Heart left ventricle (tissue), 16 donors: ENCODE measurements around the gene UGGT2. TPM values are rescaled to one million over a fixed set of nuclear protein-coding genes. Genes with fewer than 3 reads are reported as not detected.
A peak's percentile ranks its signal among the peaks of the same experiment; 100 is the strongest.

Source experiments
- ATAC-seq, 4 donors: fragments of 200-7000 bp; cut with Tn5 transposase; one replicate each; pipeline ENCODE4 v1.9.1; 2020 to 2022; ENCODE audit warnings: moderate library complexity in 4 of 4, mild to moderate bottlenecking in 3 of 4, moderate number of reproducible peaks in 1 of 4
- DNase-seq, 5 donors: peaks; one replicate each; pipeline ENCODE4 v3.0.0-alpha.2; 2020
- H3K27ac ChIP-seq, 12 donors: fragments of 200-600 bp; sonication (generic) in 4 of 12; one replicate each; pipeline versions ENCODE4 v1.5.0 to v1.8.0; 2016 to 2022; ENCODE audit warnings: mild to moderate bottlenecking in 2 of 12
- H3K27me3 ChIP-seq, 9 donors: fragments of 200-600 bp; sonication (generic) in 2 of 9; one replicate each; pipeline versions ENCODE4 v1.5.1 to v1.8.0; 2016 to 2022; ENCODE audit warnings: mild to moderate bottlenecking in 3 of 9
- H3K36me3 ChIP-seq, 9 donors: fragments of 200-600 bp; sonication (generic) in 2 of 9; one replicate each; pipeline versions ENCODE4 v1.5.0 to v1.8.0; 2018 to 2022; ENCODE audit warnings: mild to moderate bottlenecking in 2 of 9
- H3K4me1 ChIP-seq, 12 donors: fragments of 200-600 bp; sonication (generic) in 4 of 12; one replicate each; pipeline versions ENCODE4 v1.5.0 to v1.8.0; 2016 to 2022; ENCODE audit warnings: mild to moderate bottlenecking in 3 of 12
- H3K4me3 ChIP-seq, 12 donors: fragments of 200-600 bp; sonication (generic) in 4 of 12; one replicate each; pipeline versions ENCODE4 v1.5.0 to v1.8.0; 2017 to 2022; ENCODE audit warnings: mild to moderate bottlenecking in 9 of 12, moderate library complexity in 4 of 12
- H3K9me3 ChIP-seq, 12 donors: fragments of 200-600 bp; sonication (generic) in 4 of 12; one replicate each; pipeline versions ENCODE4 v1.5.0 to v1.8.0; 2016 to 2022; ENCODE audit warnings: mild to moderate bottlenecking in 1 of 12
- POLR2A ChIP-seq, 2 donors: fragments of 450-650 bp; IDR thresholded peaks; one replicate each; pipeline ENCODE4 v1.6.1; 2017; ENCODE audit warnings: antibody characterized with exemption in 2 of 2, mild to moderate bottlenecking in 2 of 2, moderate library complexity in 2 of 2
- WGBS, 4 donors: extraction: QIAGEN DNeasy Blood & Tissue Kit in 2 of 4; methylation state at CpG; one replicate each; pipeline versions ENCODE4 v1.1.5 to v1.1.7; 2013 to 2018; 5-methylcytosine and 5-hydroxymethylcytosine counted together
- intact Hi-C, 10 donors: fragments of 100-400 bp; cut with DNase I; formaldehyde crosslinking; loops; one replicate each; pipeline versions ENCODE4 v1.11.1 to v1.14.2; 2022
- polyA plus RNA-seq, 2 donors: library from polyadenylated mRNA; stranded (reverse); fragments of 200-250 nt; gene quantifications; one replicate each; pipeline ENCODE4 v1.2.3, GENCODE V29; 2013
- total RNA-seq, 9 donors: library from RNA; depleted of rRNA in 2 of 9; stranded (reverse); fragments of >200 nt in 2 of 9; fragmentation: NEBNext Ultra II Directional in 3 of 9; extraction: Animal tissue kit (Norgen Biotek cat#: 25700) in 3 of 9; gene quantifications; one replicate each; pipeline versions ENCODE4 v1.1.0 to v1.2.4, GENCODE V29; 2016 to 2023
- TF ChIP-seq, protein P1 (sequence below), 12 donors: fragments of 200-600 bp; sonication (generic) in 4 of 12; IDR thresholded peaks; one replicate each; pipeline versions ENCODE4 v1.5.0 to v1.8.0; 2018 to 2022; ENCODE audit warnings: antibody characterized with exemption in 12 of 12, mild to moderate bottlenecking in 5 of 12
- donor health status: ischemic (EF 13 %, LVEDD 7.1; RV severe dilation, severe dysfunction).
- donor health status: healthy with polysubstance abuse.
- donor health status: DM: no; HTN: yes; CAD: no.
- donor health status: DM: no; HTN: no; CAD: no.
- donor health status: ischemic (EF 25% LVEDD 6.9; RV normal size, moderate dysfunction).
- donor health status: ischemic (EF 25% LVEDD 5.7; RV mildly dilated, moderate dysfunction).
- donor health status: healthy.
- donor health status: DM: yes; HTN: yes; CAD: no.
- donor health status: ischemic (EF 35%, LVEDD 5.7; RV mildly dilated, moderate dysfunction).
- donor health status: nonischemic (EF 11% LVEDD 7.7; RV severe dilation, severe dysfunction).
- donor health status: DM: yes; HTN: yes; CAD: no.
- donor health status: PGD.
- donor health status: ischemic (EF 29% LVEDD 5.4; RV normal size, mild dysfunction).
- donor health status: nonischemic (EF 23%, LVEDD 6.1; RV moderate dilation, normal function).

The UGGT2 gene
- total and polyA plus RNA-seq, 11 donors = 4.3 to 15.9 (median 13.3) TPM

DNA sequence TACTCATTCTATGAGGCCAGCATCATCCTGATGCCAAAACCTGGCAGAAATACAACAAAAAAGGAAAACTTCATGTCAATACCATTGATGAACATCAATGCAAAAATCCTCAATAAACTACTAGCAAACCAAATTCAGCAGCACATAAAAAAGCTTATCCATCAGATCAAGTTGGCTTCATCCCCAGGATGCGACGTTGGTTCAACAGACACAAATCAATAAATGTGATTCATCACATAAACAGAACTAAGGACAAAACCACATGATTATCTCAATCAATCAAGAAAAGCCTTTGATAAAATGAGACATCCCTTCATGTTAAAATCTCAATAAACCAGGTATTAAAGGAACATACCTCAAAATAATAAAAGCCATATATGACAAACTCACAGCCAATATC, 134.3 kb downstream of the UGGT2 start:
- ATAC-seq (no peak), DNase-seq (no peak)
- WGBS, 4 donors = 90 to 98% (median 96%) methylated on average over 2 of the region's 2 CpGs
- H3K36me3 ChIP-seq = peaks cover 0 to 3% (median 0%) of the 10 kb centered on the region in 9 donors
- H3K4me1 ChIP-seq = no peaks in the 10 kb centered on the region
- H3K4me3 ChIP-seq = no peak overlapping the region
- no peak overlapping the region for H3K27ac ChIP-seq
- peaks cover 0 to 4% (median 0%) of the 10 kb centered on the region in 12 donors for H3K9me3 ChIP-seq
- intact Hi-C loops = no loop called here
- TF ChIP-seq, protein P1, sequence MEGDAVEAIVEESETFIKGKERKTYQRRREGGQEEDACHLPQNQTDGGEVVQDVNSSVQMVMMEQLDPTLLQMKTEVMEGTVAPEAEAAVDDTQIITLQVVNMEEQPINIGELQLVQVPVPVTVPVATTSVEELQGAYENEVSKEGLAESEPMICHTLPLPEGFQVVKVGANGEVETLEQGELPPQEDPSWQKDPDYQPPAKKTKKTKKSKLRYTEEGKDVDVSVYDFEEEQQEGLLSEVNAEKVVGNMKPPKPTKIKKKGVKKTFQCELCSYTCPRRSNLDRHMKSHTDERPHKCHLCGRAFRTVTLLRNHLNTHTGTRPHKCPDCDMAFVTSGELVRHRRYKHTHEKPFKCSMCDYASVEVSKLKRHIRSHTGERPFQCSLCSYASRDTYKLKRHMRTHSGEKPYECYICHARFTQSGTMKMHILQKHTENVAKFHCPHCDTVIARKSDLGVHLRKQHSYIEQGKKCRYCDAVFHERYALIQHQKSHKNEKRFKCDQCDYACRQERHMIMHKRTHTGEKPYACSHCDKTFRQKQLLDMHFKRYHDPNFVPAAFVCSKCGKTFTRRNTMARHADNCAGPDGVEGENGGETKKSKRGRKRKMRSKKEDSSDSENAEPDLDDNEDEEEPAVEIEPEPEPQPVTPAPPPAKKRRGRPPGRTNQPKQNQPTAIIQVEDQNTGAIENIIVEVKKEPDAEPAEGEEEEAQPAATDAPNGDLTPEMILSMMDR (IDR thresholded peaks at IDR 0.05) = no peak
- TF ChIP-seq POLR2A (IDR thresholded peaks at IDR 0.05) = no peak
- H3K27me3 ChIP-seq = no peaks in the 10 kb centered on the region

DNA sequence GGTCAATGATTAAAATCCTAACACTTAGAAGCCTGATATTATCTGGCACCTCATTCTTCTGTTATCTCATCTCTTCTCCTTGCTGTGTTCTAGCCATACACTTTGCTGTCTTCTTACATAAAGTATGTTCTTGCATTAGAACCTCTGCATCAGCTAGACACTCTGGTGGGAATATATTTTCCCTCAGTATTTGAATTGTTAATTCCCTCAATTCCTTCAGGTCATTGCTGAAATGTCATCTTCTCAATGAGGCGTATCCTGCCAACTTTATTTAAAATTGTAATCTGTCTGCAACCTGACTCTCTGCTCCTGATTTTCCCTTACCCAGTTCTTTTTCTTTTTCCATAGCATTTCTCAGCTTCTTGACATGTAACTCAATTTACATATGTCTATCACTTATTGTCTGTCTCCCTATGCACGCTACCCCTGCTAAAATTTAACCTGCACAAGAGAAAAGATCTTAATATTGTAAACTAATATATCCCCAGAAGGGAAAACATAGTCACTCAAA, 138.2 kb downstream of the UGGT2 start:
- no peak overlapping the region for H3K27ac ChIP-seq
- H3K36me3 ChIP-seq = peaks cover 0 to 7% (median 0%) of the 10 kb centered on the region in 9 donors
- DNase-seq (no peak), ATAC-seq (no peak)
- TF ChIP-seq POLR2A (IDR thresholded peaks at IDR 0.05) = no peak
- TF ChIP-seq, protein P1 (IDR thresholded peaks at IDR 0.05) = no peak
- intact Hi-C loops = no loop called here
- WGBS, 4 donors = 95 to 100% (median 97%) methylated on average over 2 of the region's 2 CpGs
- no peak overlapping the region for H3K4me3 ChIP-seq
- no peaks in the 10 kb centered on the region for H3K4me1 ChIP-seq
- no peaks in the 10 kb centered on the region for H3K27me3 ChIP-seq
- H3K9me3 ChIP-seq = peaks cover 0 to 20% (median 0%) of the 10 kb centered on the region in 12 donors

DNA sequence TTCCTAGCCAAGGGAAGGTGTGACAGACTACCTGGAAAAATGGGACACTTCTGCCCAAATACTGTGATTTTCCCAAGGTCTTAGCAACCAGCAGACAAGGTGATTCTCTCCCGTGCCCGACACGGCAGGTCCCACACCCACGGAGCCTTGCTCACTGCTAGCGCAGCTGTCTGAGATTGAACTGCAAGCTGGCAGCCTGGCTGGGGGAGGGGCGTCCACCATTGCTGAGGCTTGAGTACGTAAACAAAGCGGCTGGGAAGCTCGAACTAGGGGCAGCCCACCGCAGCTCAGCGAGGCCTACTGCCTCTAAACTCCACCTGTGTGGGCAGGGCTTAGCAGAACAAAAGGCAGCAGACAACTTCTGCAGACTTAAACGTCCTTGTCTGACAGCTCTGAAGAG, 146.2 kb downstream of the UGGT2 start:
- peaks cover 0 to 18% (median 0%) of the 10 kb centered on the region in 12 donors for H3K9me3 ChIP-seq
- no peak for ATAC-seq
- TF ChIP-seq, protein P1 (IDR thresholded peaks at IDR 0.05) = no peak
- no peak overlapping the region for H3K27ac ChIP-seq
- 95 to 97% (median 95%) methylated on average over 7 to 12 of the region's 12 CpGs for WGBS, 4 donors
- H3K4me1 ChIP-seq = no peaks in the 10 kb centered on the region
- peak in 1 of 5 donors; percentile 49 for DNase-seq
- intact Hi-C loops = no loop called here
- H3K36me3 ChIP-seq = peaks cover 0 to 17% (median 0%) of the 10 kb centered on the region in 9 donors
- no peaks in the 10 kb centered on the region for H3K27me3 ChIP-seq
- H3K4me3 ChIP-seq = no peak overlapping the region

GRCh38 chr13:95903569-95903968, 149.6 kb downstream of the UGGT2 start:
- H3K27me3 ChIP-seq = no peaks in the 10 kb centered on the region
- WGBS, 4 donors = 61 to 88% (median 75%) methylated on average over 1 of the region's 1 CpG
- H3K27ac ChIP-seq = no peak overlapping the region
- ATAC-seq = no peak
- H3K9me3 ChIP-seq = peaks cover 0 to 8% (median 0%) of the 10 kb centered on the region in 12 donors
- H3K4me3 ChIP-seq = no peak overlapping the region
- no peaks in the 10 kb centered on the region for H3K4me1 ChIP-seq
- peaks cover 0 to 20% (median 7%) of the 10 kb centered on the region in 9 donors for H3K36me3 ChIP-seq
- intact Hi-C loops = no loop called here
- no peak for TF ChIP-seq POLR2A (IDR thresholded peaks at IDR 0.05)
- TF ChIP-seq, protein P1 (IDR thresholded peaks at IDR 0.05) = no peak
- no peak for DNase-seq
